ENCODE measurements around the gene MEX3C. TPM values are rescaled to one million over a fixed set of nuclear protein-coding genes. Genes with fewer than 3 reads are reported as not detected.
A peak's percentile ranks its signal among the peaks of the same experiment; 100 is the strongest.

Gene MEX3C
- total RNA-seq, 6 donors from 2014 or later = 12.2 to 30.7 (median 19.2) TPM

DNA sequence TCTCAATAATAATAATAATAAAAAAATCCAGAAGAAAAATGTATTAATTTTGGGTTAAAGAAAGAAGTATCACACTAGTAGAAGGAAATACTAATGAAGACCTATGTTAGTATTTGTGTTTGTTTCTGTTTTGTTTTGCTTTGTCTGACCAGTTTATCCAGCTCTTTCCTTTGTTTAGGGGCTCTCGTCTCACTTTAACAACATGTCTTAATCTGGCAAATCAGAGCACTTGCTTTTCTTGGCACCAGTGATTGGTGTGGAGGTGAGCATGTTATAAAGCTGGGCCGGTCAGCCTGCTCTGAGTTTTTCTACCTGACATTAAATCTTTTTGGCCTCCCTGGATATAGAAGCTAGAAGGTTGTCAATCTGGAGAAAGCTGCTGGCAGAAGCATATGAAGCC lies 15.1 kb upstream of the MEX3C start:
- no peak overlapping the region for H3K4me3 ChIP-seq
- no peaks in the 10 kb centered on the region for H3K36me3 ChIP-seq
- TF ChIP-seq POLR2AphosphoS5 (IDR thresholded peaks at IDR 0.05) (no peak), POLR2A (IDR thresholded peaks at IDR 0.05) (no peak), EP300 (IDR thresholded peaks at IDR 0.05) (no peak)
- TF ChIP-seq, protein P1, sequence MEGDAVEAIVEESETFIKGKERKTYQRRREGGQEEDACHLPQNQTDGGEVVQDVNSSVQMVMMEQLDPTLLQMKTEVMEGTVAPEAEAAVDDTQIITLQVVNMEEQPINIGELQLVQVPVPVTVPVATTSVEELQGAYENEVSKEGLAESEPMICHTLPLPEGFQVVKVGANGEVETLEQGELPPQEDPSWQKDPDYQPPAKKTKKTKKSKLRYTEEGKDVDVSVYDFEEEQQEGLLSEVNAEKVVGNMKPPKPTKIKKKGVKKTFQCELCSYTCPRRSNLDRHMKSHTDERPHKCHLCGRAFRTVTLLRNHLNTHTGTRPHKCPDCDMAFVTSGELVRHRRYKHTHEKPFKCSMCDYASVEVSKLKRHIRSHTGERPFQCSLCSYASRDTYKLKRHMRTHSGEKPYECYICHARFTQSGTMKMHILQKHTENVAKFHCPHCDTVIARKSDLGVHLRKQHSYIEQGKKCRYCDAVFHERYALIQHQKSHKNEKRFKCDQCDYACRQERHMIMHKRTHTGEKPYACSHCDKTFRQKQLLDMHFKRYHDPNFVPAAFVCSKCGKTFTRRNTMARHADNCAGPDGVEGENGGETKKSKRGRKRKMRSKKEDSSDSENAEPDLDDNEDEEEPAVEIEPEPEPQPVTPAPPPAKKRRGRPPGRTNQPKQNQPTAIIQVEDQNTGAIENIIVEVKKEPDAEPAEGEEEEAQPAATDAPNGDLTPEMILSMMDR (IDR thresholded peaks at IDR 0.05) = no peak
- H3K4me1 ChIP-seq = peaks cover 0 to 6% (median 0%) of the 10 kb centered on the region in 4 donors
- no peaks in the 10 kb centered on the region for H3K27me3 ChIP-seq
- no peak for ATAC-seq (ENCODE audit: low FRiP score in 2 of 2)
- H3K9me3 ChIP-seq = no peaks in the 10 kb centered on the region
- WGBS, 2 donors = 76 to 79% methylated on average over 2 of the region's 2 CpGs
- H3K27ac ChIP-seq = no peak overlapping the region
- no peak for DNase-seq

DNA sequence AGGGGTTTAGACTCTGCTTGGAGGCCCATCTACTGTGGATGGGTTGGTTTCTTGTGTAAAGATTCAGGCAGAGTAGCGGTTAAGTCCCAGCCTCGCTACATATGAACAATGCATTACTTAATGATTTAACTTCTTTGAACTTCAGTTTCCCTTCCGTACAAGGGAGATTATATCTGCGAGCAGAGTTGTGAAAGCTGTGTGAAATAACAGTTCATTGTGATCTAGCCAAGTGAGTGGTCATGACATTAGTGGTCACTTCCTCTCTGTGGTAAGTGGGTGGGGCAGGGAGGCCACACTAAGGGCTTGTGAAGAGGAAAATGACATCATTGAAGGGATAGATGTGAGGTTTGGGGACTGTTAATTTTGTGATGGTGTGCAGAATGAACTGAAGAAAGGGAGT lies 14.1 kb upstream of the MEX3C start:
- H3K27ac ChIP-seq = peak overlapping the region in 2 of 4 donors; percentile 32 to 49
- no peaks in the 10 kb centered on the region for H3K36me3 ChIP-seq
- peak; percentile 80 to 94 for ATAC-seq (ENCODE audit: low FRiP score in 2 of 2)
- H3K4me3 ChIP-seq = no peak overlapping the region
- no peaks in the 10 kb centered on the region for H3K9me3 ChIP-seq
- WGBS, 2 donors = 27 to 41% methylated on average over 4 of the region's 4 CpGs
- peaks cover 0 to 6% (median 0%) of the 10 kb centered on the region in 4 donors for H3K4me1 ChIP-seq
- no peaks in the 10 kb centered on the region for H3K27me3 ChIP-seq
- peak in 1 of 2 donors; percentile 56 for DNase-seq
- TF ChIP-seq POLR2AphosphoS5 (IDR thresholded peaks at IDR 0.05) = peak in 1 of 2 donors; percentile 53
- TF ChIP-seq, protein P1 (IDR thresholded peaks at IDR 0.05) = no peak
- TF ChIP-seq POLR2A (IDR thresholded peaks at IDR 0.05) = no peak
- TF ChIP-seq EP300 (IDR thresholded peaks at IDR 0.05) = peak in 1 of 4 donors; percentile 13

DNA sequence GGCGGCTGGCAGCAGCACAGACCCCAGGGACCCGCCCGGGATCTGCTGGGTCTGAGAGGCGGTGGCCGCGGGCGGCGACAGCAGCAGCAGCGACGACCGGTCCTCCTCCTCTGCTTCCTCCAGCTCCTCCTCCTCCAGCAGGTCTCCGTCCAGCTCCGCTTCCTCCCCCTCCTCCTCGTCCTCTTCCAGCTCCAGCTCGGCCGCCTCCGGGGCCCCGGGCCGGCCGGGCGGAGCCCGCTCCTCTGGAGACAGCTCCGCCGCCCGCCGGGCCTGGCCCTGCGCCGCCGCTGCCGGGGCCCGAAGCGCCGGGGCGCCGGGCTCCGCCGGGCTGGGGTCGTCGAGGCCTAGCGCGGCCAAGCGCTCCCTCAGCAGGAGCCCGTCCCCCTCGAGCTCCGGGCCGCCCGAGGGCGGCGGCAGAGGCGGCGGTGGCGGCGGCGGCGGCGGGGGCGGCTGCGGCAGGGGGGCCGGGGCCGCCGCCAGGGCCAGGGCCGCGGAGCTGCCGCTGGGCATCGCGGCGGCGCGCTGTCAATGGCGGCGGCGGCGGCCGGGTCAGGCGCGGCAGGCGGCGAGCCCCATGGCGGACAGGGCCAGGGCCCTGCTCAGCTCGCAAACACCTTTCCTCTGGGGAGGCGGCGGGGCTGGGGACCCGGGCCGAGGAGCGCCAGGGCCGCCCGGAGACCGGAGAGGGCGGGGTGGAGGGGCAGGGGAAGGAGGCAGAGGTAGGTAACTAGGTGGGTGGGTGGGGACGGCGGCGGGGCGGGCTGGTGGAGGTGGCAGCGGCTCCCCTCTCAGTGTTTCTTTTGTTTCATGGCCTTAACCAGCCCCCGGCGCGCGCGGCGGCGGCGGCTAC lies 445 bp downstream of the MEX3C start:
- H3K9me3 ChIP-seq = no peaks in the 10 kb centered on the region
- H3K36me3 ChIP-seq = no peaks in the 10 kb centered on the region
- peak overlapping the region; percentile 61 to 90 (median 76) for H3K4me3 ChIP-seq
- peaks cover 17 to 38% (median 26%) of the 10 kb centered on the region in 4 donors for H3K4me1 ChIP-seq
- peak overlapping the region; percentile 96 to 99 (median 98) for H3K27ac ChIP-seq
- ATAC-seq (ENCODE audit: low FRiP score in 2 of 2) = peak; percentile 2 to 26
- H3K27me3 ChIP-seq = no peaks in the 10 kb centered on the region
- TF ChIP-seq POLR2A (IDR thresholded peaks at IDR 0.05) (peak in 1 of 4 donors; percentile 28), POLR2AphosphoS5 (IDR thresholded peaks at IDR 0.05) (peak in 1 of 2 donors; percentile 63), EP300 (IDR thresholded peaks at IDR 0.05) (no peak)
- TF ChIP-seq, protein P1 (IDR thresholded peaks at IDR 0.05) = no peak
- DNase-seq = peak; percentile 53 to 96
- WGBS, 2 donors = 1% methylated on average over 48 of the region's 102 CpGs; no CpG with 5 or more reads in 1 of the 2 donors

DNA sequence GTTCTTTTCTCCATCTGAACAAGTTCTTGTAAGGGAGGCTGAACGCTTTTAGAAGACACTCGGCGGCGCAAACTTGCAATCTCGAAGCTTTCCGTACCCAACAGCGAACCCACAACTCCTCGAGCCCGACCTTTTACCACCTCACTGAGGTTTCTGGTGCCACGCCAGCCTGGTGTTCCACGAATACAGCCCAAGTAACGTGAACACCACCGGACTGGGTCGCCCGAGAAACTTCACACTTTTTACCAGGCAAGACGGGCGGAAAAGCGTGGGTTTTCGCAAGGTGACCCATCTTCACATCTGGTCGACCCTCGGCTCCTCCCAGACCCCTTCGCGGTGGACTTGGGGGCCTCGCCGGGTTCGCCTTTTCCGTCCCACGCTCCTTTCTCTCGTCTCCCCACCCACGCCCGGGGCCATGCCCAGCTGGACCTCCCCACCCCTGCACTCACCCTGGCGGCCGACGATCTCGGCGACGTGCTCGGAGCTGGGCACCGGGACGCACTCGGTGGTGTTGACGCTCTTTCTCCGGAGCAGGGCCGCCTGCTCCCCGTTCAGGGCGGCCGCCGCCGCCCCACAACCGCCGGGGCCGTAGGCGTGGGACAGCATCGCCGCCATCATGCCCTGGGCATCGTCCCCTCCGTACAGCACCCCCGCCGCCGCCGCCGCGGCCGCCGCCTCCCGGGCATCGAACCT lies 1.2 kb downstream of the MEX3C start:
- Histone ChIP-seq H3K27me3 (no peaks in the 10 kb centered on the region), H3K9me3 (no peaks in the 10 kb centered on the region), H3K27ac (peak overlapping the region; percentile 96 to 99 (median 98)), H3K36me3 (no peaks in the 10 kb centered on the region), H3K4me1 (peaks cover 17 to 46% (median 30%) of the 10 kb centered on the region in 4 donors), H3K4me3 (peak overlapping the region; percentile 61 to 90 (median 76))
- WGBS, 2 donors = 0 to 1% methylated on average over 15 to 41 of the region's 67 CpGs
- ATAC-seq (ENCODE audit: low FRiP score in 2 of 2) = peak in 1 of 2 donors; percentile 4
- peak; percentile 56 to 92 for DNase-seq
- TF ChIP-seq, protein P1 (IDR thresholded peaks at IDR 0.05) = peak in 1 of 6 experiments; percentile 9
- TF ChIP-seq EP300 (IDR thresholded peaks at IDR 0.05) = no peak

All from upper lobe of left lung (tissue), 6 donors.